Liver (tissue), 9 donors: ENCODE measurements around the gene LCN2. TPM values are rescaled to one million over a fixed set of nuclear protein-coding genes. Genes with fewer than 3 reads are reported as not detected.

Experiments
- DNase-seq: peaks from one replicate; pipeline ENCODE4 v3.0.0-alpha.2; 2017; ENCODE audit warnings: low spot score
- H3K27ac ChIP-seq, 2 donors: one replicate each; pipeline ENCODE4 v1.7.0; 2013; ENCODE audit warnings: inconsistent platforms in 2 of 2, low read length in 2 of 2, control low read depth in 1 of 2, low read depth in 1 of 2, mild to moderate bottlenecking in 1 of 2
- H3K27me3 ChIP-seq, 4 donors: one replicate each; pipeline versions ENCODE4 v1.6.1 to v1.7.0; 2013; ENCODE audit warnings: low read length in 3 of 4, inconsistent platforms in 1 of 4, mild to moderate bottlenecking in 1 of 4, moderate library complexity in 1 of 4; ENCODE audit not compliant: control insufficient read depth in 4 of 4, insufficient read depth in 4 of 4
- H3K36me3 ChIP-seq, 4 donors: one replicate each; pipeline versions ENCODE4 v1.6.1 to v1.7.0; 2013; ENCODE audit warnings: low read length in 3 of 4, mild to moderate bottlenecking in 3 of 4, low read depth in 1 of 4, moderate library complexity in 1 of 4; ENCODE audit not compliant: control insufficient read depth in 4 of 4, insufficient read depth in 3 of 4
- H3K4me1 ChIP-seq, 4 donors: one replicate each; pipeline versions ENCODE4 v1.6.1 to v1.7.0; 2013; ENCODE audit warnings: low read length in 3 of 4, mild to moderate bottlenecking in 3 of 4, moderate library complexity in 1 of 4; ENCODE audit not compliant: control insufficient read depth in 4 of 4, insufficient read depth in 4 of 4
- H3K4me3 ChIP-seq, 3 donors: one replicate each; pipeline versions ENCODE4 v1.6.1 to v1.7.0; 2013; ENCODE audit warnings: low read length in 3 of 3, control low read depth in 1 of 3, low read depth in 1 of 3, mild to moderate bottlenecking in 1 of 3
- H3K9ac ChIP-seq, 2 donors: one replicate each; pipeline ENCODE4 v1.7.0; 2013; ENCODE audit warnings: low read length in 2 of 2, mild to moderate bottlenecking in 2 of 2, moderate library complexity in 2 of 2, control low read depth in 1 of 2, low read depth in 1 of 2
- H3K9me3 ChIP-seq, 4 donors: one replicate each; pipeline versions ENCODE4 v1.6.1 to v1.7.0; 2013; ENCODE audit warnings: low read length in 3 of 4; ENCODE audit not compliant: control insufficient read depth in 4 of 4
- ATF3 ChIP-seq: IDR thresholded peaks from 2 replicates; pipeline ENCODE4 v1.6.1; 2016; ENCODE audit warnings: antibody characterized with exemption
- CTCF ChIP-seq: fragments of 150-350 bp; IDR thresholded peaks from 2 replicates; pipeline ENCODE4 v1.5.1; 2017; ENCODE audit warnings: improper control_type of control experiment, low read depth, low read length; ENCODE audit not compliant: missing input control
- FOXA1 ChIP-seq: IDR thresholded peaks from 2 replicates; pipeline ENCODE4 v1.6.1; 2016; ENCODE audit warnings: antibody characterized with exemption
- FOXA2 ChIP-seq: IDR thresholded peaks from 2 replicates; pipeline ENCODE4 v1.6.1; 2016; ENCODE audit warnings: antibody characterized with exemption
- GABPA ChIP-seq, 2 donors: IDR thresholded peaks in 1 of 2; conservative IDR thresholded peaks in 1 of 2; 2 replicates each; pipeline ENCODE4 v1.6.1; 2016; ENCODE audit warnings: antibody characterized with exemption in 2 of 2, mild to moderate bottlenecking in 1 of 2, moderate library complexity in 1 of 2
- HNF4A ChIP-seq, 2 donors: conservative IDR thresholded peaks; 2 replicates each; pipeline ENCODE4 v1.6.1; 2016; ENCODE audit warnings: antibody characterized with exemption in 2 of 2, mild to moderate bottlenecking in 2 of 2
- HNF4G ChIP-seq: IDR thresholded peaks from 2 replicates; pipeline ENCODE4 v1.6.1; 2016; ENCODE audit warnings: antibody characterized with exemption
- MAX ChIP-seq: IDR thresholded peaks from 2 replicates; pipeline ENCODE4 v1.6.1; 2016; ENCODE audit warnings: antibody characterized with exemption
- NR2F2 ChIP-seq: IDR thresholded peaks from 2 replicates; pipeline ENCODE4 v1.6.1; 2016; ENCODE audit warnings: antibody characterized with exemption
- REST ChIP-seq: IDR thresholded peaks from 2 replicates; pipeline ENCODE4 v1.6.1; 2016; ENCODE audit warnings: antibody characterized with exemption, mild to moderate bottlenecking
- RXRA ChIP-seq, 2 donors: IDR thresholded peaks; 2 replicates each; pipeline ENCODE4 v1.6.1; 2017 to 2018; ENCODE audit warnings: antibody characterized with exemption in 2 of 2, mild to moderate bottlenecking in 1 of 2
- SP1 ChIP-seq: IDR thresholded peaks from 2 replicates; pipeline ENCODE4 v1.6.1; 2018; ENCODE audit warnings: antibody characterized with exemption, mild to moderate bottlenecking
- TAF1 ChIP-seq: conservative IDR thresholded peaks from 2 replicates; pipeline ENCODE4 v1.6.1; 2016; ENCODE audit warnings: antibody characterized with exemption, mild to moderate bottlenecking
- YY1 ChIP-seq: IDR thresholded peaks from 2 replicates; pipeline ENCODE4 v1.6.1; 2016; ENCODE audit warnings: antibody characterized with exemption, mild to moderate bottlenecking
- ZBTB33 ChIP-seq: IDR thresholded peaks from 2 replicates; pipeline ENCODE4 v1.6.1; 2016; ENCODE audit warnings: antibody characterized with exemption
- WGBS: extraction: QIAGEN DNeasy Blood & Tissue Kit; methylation state at CpG from one replicate; pipeline ENCODE4 v1.1.7; 2013; 5-methylcytosine and 5-hydroxymethylcytosine counted together
- polyA plus RNA-seq, 2 donors: library from polyadenylated mRNA; stranded (reverse) in 1 of 2; unstranded in 1 of 2; fragments of 200-250 nt in 1 of 2; fragments of >200 nt in 1 of 2; fragmentation: Nextera tagmentation in 1 of 2; extraction: Ambion mirVana in 1 of 2; gene quantifications; one replicate each; pipeline versions ENCODE4 v1.2.1 to v1.2.3, GENCODE V29; 2013 to 2015
- total RNA-seq, 2 donors: library from RNA; depleted of rRNA; stranded (reverse); fragments of >200 nt; gene quantifications; one replicate each; pipeline ENCODE4 v1.2.3, GENCODE V29; 2014
- donor health status: healthy.
- donor health status: healthy.
- donor health status: healthy.
- donor health status: healthy.
- donor health status: healthy.

Gene LCN2
- total and polyA plus RNA-seq, 4 donors: 7.0 to 64.5 (median 10.4) TPM

- no peak overlapping the region for H3K27ac ChIP-seq
- H3K9me3 ChIP-seq: no peaks in the 10 kb centered on the region
- H3K4me3 ChIP-seq: no peak overlapping the region
- H3K27me3 ChIP-seq: no peaks in the 10 kb centered on the region
- H3K9ac ChIP-seq: no peak overlapping the region
- 90% methylated on average over 7 of the region's 7 CpGs for WGBS
- peaks cover 3 to 14% (median 6%) of the 10 kb centered on the region in 4 donors for H3K4me1 ChIP-seq
- TF ChIP-seq YY1: no peak
- TF ChIP-seq CTCF: no peak
- no peak for TF ChIP-seq HNF4A (conservative IDR thresholded peaks at IDR 0.05)
- no peak for TF ChIP-seq FOXA1
- no peaks in the 10 kb centered on the region for H3K36me3 ChIP-seq
- DNase-seq: no peak
Observed at GRCh38 chr9:128155736-128156500, 6.7 kb downstream of the LCN2 start.

GRCh38 chr9:128159522-128159783 lies 10.2 kb downstream of the LCN2 start:
- no peak for DNase-seq
- TF ChIP-seq REST: no peak
- no peak for TF ChIP-seq HNF4A (conservative IDR thresholded peaks at IDR 0.05)
- no peak for TF ChIP-seq MAX
- TF ChIP-seq NR2F2: no peak
- no peak for TF ChIP-seq TAF1
- TF ChIP-seq FOXA2: no peak
- TF ChIP-seq GABPA (IDR thresholded peaks at IDR 0.05 in 1 of 2, conservative IDR thresholded peaks at IDR 0.05 in 1 of 2): no peak
- no peak for TF ChIP-seq ATF3
- TF ChIP-seq CTCF: no peak
- no peak for TF ChIP-seq ZBTB33
- TF ChIP-seq RXRA (IDR thresholded peaks at IDR 0.05): no peak
- TF ChIP-seq YY1: no peak
- TF ChIP-seq FOXA1: no peak
- no peak for TF ChIP-seq HNF4G
- no peak for TF ChIP-seq SP1
- H3K4me3 ChIP-seq: peak overlapping the region; percentile 43 to 72 (median 58)
- peaks cover 0 to 12% (median 2%) of the 10 kb centered on the region in 4 donors for H3K36me3 ChIP-seq
- 48% methylated on average over 11 of the region's 11 CpGs for WGBS
- no peaks in the 10 kb centered on the region for H3K9me3 ChIP-seq
- no peak overlapping the region for H3K9ac ChIP-seq
- no peaks in the 10 kb centered on the region for H3K27me3 ChIP-seq
- H3K4me1 ChIP-seq: peaks cover 3 to 16% (median 7%) of the 10 kb centered on the region in 4 donors
- peak overlapping the region; percentile 35 to 70 for H3K27ac ChIP-seq
